ENCODE results near the gene ME3. TPM values are rescaled to one million over a fixed set of nuclear protein-coding genes. Genes with fewer than 3 reads are reported as not detected.

Gene ME3
- total RNA-seq, 1 experiment from 2014 or later: 1.8 TPM

GRCh38 chr11:86523738-86524619 lies 148.4 kb downstream of the ME3 start:
- no peak overlapping the region for H3K27ac Mint-ChIP-seq
- ChIA-PET CTCF (interaction anchor here (0.8 to 1.2 kb wide), 2 partner anchors 22 to 48 kb away, joined by 3 read pairs; no protein-coding TSS in a partner anchor), POLR2A (no interaction called here)

More at GRCh38 chr11:86523738-86524619, 148.4 kb downstream of the ME3 start:
- H3K4me1 Mint-ChIP-seq: peaks cover 7% of the 10 kb centered on the region
- H3K36me3 Mint-ChIP-seq: peaks cover 20% of the 10 kb centered on the region
- TF ChIP-seq CDX4 (CRISPR knock-in tag; IDR thresholded peaks at IDR 0.05; ENCODE audit: borderline replicate concordance): no peak
- no peak for TF ChIP-seq FOXP4 (CRISPR knock-in tag; IDR thresholded peaks at IDR 0.05)
- no peak for TF ChIP-seq TEAD4 (CRISPR knock-in tag; IDR thresholded peaks at IDR 0.05)
- no peak for TF ChIP-seq NR1H2 (CRISPR knock-in tag; IDR thresholded peaks at IDR 0.05)
- no peak for TF ChIP-seq GTF2I (CRISPR knock-in tag; conservative IDR thresholded peaks at IDR 0.05)
- TF ChIP-seq ZNF281 (CRISPR knock-in tag; IDR thresholded peaks at IDR 0.05): no peak
- TF ChIP-seq ZNF317 (CRISPR knock-in tag; IDR thresholded peaks at IDR 0.05; ENCODE audit: borderline replicate concordance, low read depth): no peak
- no peak for TF ChIP-seq E2F5 (CRISPR knock-in tag; IDR thresholded peaks at IDR 0.05)
- TF ChIP-seq ATF2 (CRISPR knock-in tag; IDR thresholded peaks at IDR 0.05; ENCODE audit: borderline replicate concordance, low read depth): no peak
- no peak for TF ChIP-seq MXD4 (CRISPR knock-in tag; IDR thresholded peaks at IDR 0.05; ENCODE audit: borderline replicate concordance)
- TF ChIP-seq PRDM15 (CRISPR knock-in tag; IDR thresholded peaks at IDR 0.05): no peak
- no peak for TF ChIP-seq USF1 (CRISPR knock-in tag; IDR thresholded peaks at IDR 0.05)
- TF ChIP-seq ZNF263 (CRISPR knock-in tag; IDR thresholded peaks at IDR 0.05; ENCODE audit: low read depth): no peak
- TF ChIP-seq NR3C1 (CRISPR knock-in tag; conservative IDR thresholded peaks at IDR 0.05; ENCODE audit: low read depth): no peak
- TF ChIP-seq ZSCAN18 (CRISPR knock-in tag; IDR thresholded peaks at IDR 0.05): no peak
- no peak for TF ChIP-seq PRRX2 (CRISPR knock-in tag; IDR thresholded peaks at IDR 0.05)
- no peak for TF ChIP-seq ZBTB43 (CRISPR knock-in tag; IDR thresholded peaks at IDR 0.05)
- no peak for TF ChIP-seq JUN (CRISPR knock-in tag; IDR thresholded peaks at IDR 0.05)
- TF ChIP-seq ZNF219 (CRISPR knock-in tag; IDR thresholded peaks at IDR 0.05; ENCODE audit: borderline replicate concordance): no peak
- no peak for TF ChIP-seq MYBL2 (CRISPR knock-in tag; IDR thresholded peaks at IDR 0.05)
- DNase-seq (ENCODE audit: low spot score) (no peak), ATAC-seq (no peak)
- H3K9me3 Mint-ChIP-seq: peaks cover 43% of the 10 kb centered on the region
- H3K4me3 Mint-ChIP-seq: no peak overlapping the region
- H3K27me3 Mint-ChIP-seq (ENCODE audit: low read depth): peaks cover 11% of the 10 kb centered on the region
